ENCODE data around the gene ENG. TPM values are rescaled to one million over a fixed set of nuclear protein-coding genes. Genes with fewer than 3 reads are reported as not detected.
"Not testable (repeated sequence)": the region's sequence is repeated elsewhere in the genome, so short reads cannot be mapped to it uniquely, and the experiment has no call there.

ENG gene
- total and polyA plus RNA-seq, 5 experiments from 2014 or later = 2.1 to 10.2 (median 5.4) TPM

DNA sequence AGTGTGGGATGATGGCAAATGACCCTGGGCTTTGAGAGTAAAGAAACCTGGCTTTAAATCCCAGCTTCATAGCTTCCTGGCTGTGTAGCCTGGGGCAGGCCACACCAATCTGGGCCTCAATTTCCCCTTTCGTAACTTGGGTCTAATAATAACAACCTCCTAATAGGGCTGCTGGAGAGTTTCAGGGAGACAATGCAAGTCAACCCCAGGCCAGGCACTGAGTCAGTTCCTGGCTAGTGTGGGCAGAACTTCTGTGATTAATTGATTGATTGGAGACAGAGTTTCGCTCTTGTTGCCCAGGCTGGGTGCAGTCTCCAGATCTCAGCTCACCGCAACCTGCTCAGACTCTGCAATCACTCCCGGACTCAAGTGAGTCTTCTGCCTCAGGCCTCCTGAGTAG lies 72.7 kb downstream of the ENG start:
- Mint-ChIP-seq H3K27me3 (no peaks in the 10 kb centered on the region), H3K4me1 (peaks cover 29 to 73% (median 60%) of the 10 kb centered on the region in 4 donors), H3K9me3 (no peaks in the 10 kb centered on the region), H3K27ac (peak overlapping the region; percentile 81 to 99 (median 91)), H3K36me3 (peaks cover 0 to 5% (median 4%) of the 10 kb centered on the region in 3 donors), H3K4me3 (peak overlapping the region in 7 of 10 donors; percentile 20 to 62 (median 26))
- no peak for ATAC-seq
- no peak for DNase-seq
- POLR2A ChIA-PET = interaction anchor here (0.9 to 9.1 kb wide), 3 partner anchors 15 to 46 kb away, joined by 5 to 237 read pairs (median 54); partner anchors contain the start of gene TOR2A

DNA sequence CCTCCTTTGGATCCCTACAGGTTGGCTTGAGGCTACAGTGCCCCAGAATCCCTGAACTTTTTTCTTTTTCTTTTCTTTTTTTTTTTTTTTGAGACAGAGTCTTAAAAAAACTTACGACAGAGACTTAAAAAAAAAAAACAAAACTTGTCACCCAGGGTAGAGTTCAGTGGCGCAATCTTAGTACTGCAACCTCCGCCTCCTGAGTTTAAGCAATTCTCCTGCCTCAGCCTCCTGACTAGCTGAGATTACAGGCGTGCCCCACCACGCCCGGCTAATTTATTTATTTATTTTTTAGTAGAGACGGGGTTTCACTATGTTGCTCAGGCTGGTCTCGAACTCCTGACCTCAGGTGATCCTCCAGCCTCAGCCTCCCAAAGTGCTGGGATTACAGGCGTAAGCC lies 73.5 kb downstream of the ENG start:
- H3K27me3 Mint-ChIP-seq, H3K36me3 Mint-ChIP-seq, ATAC-seq, H3K9me3 Mint-ChIP-seq: not testable (repeated sequence)
- POLR2A ChIA-PET = interaction anchor here (0.6 to 9.1 kb wide), 8 partner anchors 15 to 851 kb away, joined by 3 to 237 read pairs (median 6); partner anchors contain the start of gene TOR2A
- peak overlapping the region in 6 of 10 donors; percentile 11 to 100 (median 52) for H3K4me3 Mint-ChIP-seq
- peaks cover 31 to 77% (median 63%) of the 10 kb centered on the region in 4 donors for H3K4me1 Mint-ChIP-seq
- peak in 1 of 10 donors; percentile 38 for DNase-seq
- peak overlapping the region; percentile 86 to 99 (median 94) for H3K27ac Mint-ChIP-seq

DNA sequence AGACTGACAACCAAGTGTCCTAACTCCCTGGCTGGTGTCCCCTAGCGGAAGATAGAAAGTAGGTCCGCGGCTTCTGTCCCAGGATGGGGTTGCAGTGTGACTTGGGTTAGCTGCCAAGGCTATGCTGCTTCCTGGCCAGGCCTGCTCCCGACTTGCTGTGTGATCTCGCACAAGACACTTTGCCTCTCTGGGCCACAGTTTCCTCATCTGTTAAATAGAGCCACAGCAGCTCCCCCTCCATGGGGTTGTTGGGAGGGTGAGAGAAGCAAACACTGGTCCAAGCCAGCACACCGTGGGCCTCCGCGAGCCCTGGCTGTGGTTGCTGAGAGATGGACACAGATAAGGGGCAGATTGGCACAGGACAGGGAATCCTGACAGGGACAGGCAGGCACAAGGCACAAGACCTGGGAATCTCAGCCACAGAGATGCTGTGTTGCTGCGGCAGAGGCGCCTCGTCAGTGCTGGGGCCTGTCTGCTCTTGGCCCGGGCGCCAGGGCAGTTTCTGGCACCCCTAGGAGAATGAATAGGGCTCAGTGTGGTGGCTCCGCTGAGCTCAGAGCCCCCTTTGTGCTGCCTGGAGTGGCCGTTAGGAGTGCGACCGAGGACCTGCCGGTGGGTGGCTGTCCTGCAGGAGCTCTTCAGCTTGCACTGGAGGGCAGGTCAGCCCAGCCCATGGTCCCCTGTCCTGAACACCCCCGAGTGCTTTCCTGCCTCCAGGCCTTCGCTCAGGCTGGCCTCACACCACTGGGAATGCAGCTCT lies 74.2 kb downstream of the ENG start:
- peaks cover 31 to 77% (median 64%) of the 10 kb centered on the region in 4 donors for H3K4me1 Mint-ChIP-seq
- H3K27ac Mint-ChIP-seq = peak overlapping the region; percentile 89 to 99 (median 96)
- H3K36me3 Mint-ChIP-seq = peaks cover 0 to 5% (median 2%) of the 10 kb centered on the region in 3 donors
- ATAC-seq (no peak), DNase-seq (no peak)
- POLR2A ChIA-PET = interaction anchor here (0.6 to 9.1 kb wide), 10 partner anchors 14 to 850 kb away, joined by 3 to 237 read pairs (median 5); partner anchors contain the start of gene TOR2A
- H3K9me3 Mint-ChIP-seq = no peaks in the 10 kb centered on the region
- H3K4me3 Mint-ChIP-seq = peak overlapping the region in 9 of 10 donors; percentile 0 to 100 (median 52)
- H3K27me3 Mint-ChIP-seq = no peaks in the 10 kb centered on the region

- Mint-ChIP-seq H3K27ac (peak overlapping the region; percentile 71 to 99 (median 96)), H3K27me3 (no peaks in the 10 kb centered on the region), H3K36me3 (peaks cover 0 to 7% (median 5%) of the 10 kb centered on the region in 3 donors), H3K4me1 (peaks cover 30 to 79% (median 62%) of the 10 kb centered on the region in 4 donors), H3K4me3 (peak overlapping the region; percentile 90 to 100 (median 98)), H3K9me3 (no peaks in the 10 kb centered on the region)
- POLR2A ChIA-PET = interaction anchor here (0.6 to 9.1 kb wide), 13 partner anchors 13 to 138 kb away, joined by 3 to 237 read pairs (median 4); partner anchors contain the start of genes ST6GALNAC4 and TOR2A
- ATAC-seq (peak; percentile 9 to 29), DNase-seq (no peak)
Measured at GRCh38 chr9:127779136-127779981, 75.1 kb downstream of the ENG start.

DNA sequence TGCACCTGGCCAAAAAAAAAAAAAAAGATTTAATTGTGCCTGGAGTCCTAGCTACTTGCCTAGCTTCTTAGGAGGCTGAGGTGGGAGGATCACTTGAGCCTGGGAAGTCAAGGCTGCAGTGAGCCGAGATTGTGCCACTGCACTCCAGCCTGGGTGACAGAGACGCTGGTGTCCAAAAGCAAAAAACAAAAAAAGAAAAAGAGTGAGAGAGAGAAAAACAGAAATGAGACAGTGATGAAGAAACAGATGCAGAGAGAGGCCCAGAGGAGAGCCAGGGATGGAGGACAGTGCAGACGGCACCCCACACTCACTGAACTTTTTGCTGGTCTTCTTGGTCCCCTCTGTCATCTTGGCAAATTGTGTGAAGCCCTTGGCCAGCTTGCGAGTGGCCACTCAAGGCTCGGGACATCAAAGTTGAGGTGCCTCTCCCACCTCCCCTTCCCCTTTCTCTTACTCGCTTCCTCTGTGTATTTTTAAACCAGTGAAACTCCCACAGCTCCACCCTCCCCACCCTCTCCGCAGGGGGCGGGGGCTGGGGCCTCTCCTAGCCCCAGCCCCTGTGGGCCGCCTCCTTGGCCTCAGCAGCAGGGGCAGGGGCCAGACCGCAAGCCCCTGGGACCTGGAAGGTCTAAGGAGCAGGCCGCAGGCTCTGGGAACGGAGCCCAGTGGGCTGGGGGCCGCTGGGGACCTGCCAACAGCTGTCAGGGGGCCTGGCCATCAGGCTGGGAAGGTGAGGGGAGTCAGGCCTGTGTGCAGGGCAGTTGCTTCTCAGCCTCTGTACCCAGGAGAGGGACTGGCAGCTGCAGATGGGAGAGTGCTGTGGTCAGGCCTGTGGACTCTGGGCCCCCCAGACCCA lies 76.0 kb downstream of the ENG start, which contains the start of gene SH2D3C:
TSS of gene SH2D3C (minus strand) at position 387 of the 856 bp plus-strand sequence. CDS start at position 348, 39 bp downstream.
- H3K9me3 Mint-ChIP-seq = no peaks in the 10 kb centered on the region
- H3K27ac Mint-ChIP-seq = peak within 1 kb of the TSS; percentile 93 to 99 (median 97)
- DNase-seq = peak in 4 of 10 donors; percentile 38 to 45 (median 40)
- H3K36me3 Mint-ChIP-seq = peaks cover 3 to 15% (median 5%) of the 10 kb centered on the region in 3 donors
- POLR2A ChIA-PET = interaction anchor here (0.6 to 9.1 kb wide), 17 partner anchors 12 to 284 kb away, joined by 3 to 237 read pairs (median 3); partner anchors contain the start of gene TOR2A
- H3K4me1 Mint-ChIP-seq = peaks cover 26 to 79% (median 61%) of the 10 kb centered on the region in 4 donors
- H3K4me3 Mint-ChIP-seq = peak within 1 kb of the TSS; percentile 90 to 100 (median 98)
- peak; percentile 22 to 41 for ATAC-seq
- H3K27me3 Mint-ChIP-seq = no peaks in the 10 kb centered on the region

DNA sequence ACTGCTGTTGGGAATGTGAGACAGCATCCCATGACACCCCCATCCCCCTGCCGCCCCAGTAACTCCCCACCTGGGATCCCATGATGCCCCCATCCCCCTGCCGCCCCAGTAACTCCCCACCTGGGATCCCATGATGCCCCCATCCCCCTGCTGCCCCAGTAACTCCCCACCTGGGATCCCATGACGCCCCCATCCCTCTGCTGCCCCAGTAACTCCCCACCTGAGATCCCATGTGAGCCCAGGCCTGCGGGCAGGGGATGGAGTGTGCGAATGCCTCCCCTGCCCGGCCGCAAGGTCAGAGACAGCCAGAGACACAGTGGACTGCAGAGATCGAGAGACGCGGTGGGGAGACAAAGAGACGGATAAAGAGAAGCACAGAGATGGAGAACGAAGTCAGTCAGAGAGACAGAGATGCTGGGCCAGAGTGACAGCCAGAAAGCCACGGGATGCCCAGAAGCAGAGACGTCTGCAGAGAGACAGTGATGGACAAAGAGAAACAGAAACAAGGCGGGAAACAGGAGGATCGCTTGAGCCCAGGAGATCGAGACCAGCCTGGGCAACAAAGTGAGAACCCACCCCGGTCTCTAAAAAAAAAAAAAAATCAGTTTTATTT lies 77.0 kb downstream of the ENG start:
- H3K4me3 Mint-ChIP-seq = peak overlapping the region; percentile 90 to 100 (median 98)

DNA sequence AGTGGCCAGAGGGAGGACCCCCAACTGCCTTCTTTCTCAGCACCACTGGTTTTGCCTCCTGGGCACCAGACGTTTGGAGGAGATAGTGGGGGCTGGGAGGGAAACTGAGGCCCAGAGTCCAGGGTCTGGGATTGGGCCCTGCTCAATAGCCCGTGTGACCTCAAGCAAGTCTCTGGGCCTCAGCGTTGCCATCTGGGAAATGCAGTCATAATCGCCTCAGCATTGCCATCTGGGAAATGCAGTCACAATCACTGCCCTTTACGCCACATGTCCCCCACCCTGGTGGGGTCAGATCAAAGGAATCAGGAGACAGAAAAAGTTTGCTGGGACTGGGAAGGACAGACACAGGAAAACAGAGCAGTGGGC lies 77.6 kb downstream of the ENG start:
- DNase-seq (no peak), ATAC-seq (no peak)
- POLR2A ChIA-PET = interaction anchor here (0.6 to 4.4 kb wide), 12 partner anchors 8 to 211 kb away, joined by 3 to 44 read pairs (median 5); partner anchors contain the start of genes CDK9 and ST6GALNAC4
- Mint-ChIP-seq H3K27ac (peak overlapping the region; percentile 93 to 99 (median 97)), H3K9me3 (no peaks in the 10 kb centered on the region), H3K27me3 (no peaks in the 10 kb centered on the region), H3K36me3 (peaks cover 3 to 25% (median 5%) of the 10 kb centered on the region in 3 donors), H3K4me3 (peak overlapping the region; percentile 90 to 100 (median 98)), H3K4me1 (peaks cover 20 to 74% (median 56%) of the 10 kb centered on the region in 4 donors)

More for the DNA sequence above, 77.0 kb downstream of the ENG start:
- Mint-ChIP-seq H3K9me3 (no peaks in the 10 kb centered on the region), H3K27me3 (no peaks in the 10 kb centered on the region), H3K36me3 (peaks cover 3 to 23% (median 5%) of the 10 kb centered on the region in 3 donors), H3K4me1 (peaks cover 20 to 77% (median 57%) of the 10 kb centered on the region in 4 donors), H3K27ac (peak overlapping the region; percentile 93 to 99 (median 97))
- POLR2A ChIA-PET = interaction anchor here (0.7 to 9.1 kb wide), 5 partner anchors 11 to 285 kb away, joined by 3 to 237 read pairs (median 3); no protein-coding TSS in a partner anchor
- ATAC-seq (no peak), DNase-seq (no peak)

DNA sequence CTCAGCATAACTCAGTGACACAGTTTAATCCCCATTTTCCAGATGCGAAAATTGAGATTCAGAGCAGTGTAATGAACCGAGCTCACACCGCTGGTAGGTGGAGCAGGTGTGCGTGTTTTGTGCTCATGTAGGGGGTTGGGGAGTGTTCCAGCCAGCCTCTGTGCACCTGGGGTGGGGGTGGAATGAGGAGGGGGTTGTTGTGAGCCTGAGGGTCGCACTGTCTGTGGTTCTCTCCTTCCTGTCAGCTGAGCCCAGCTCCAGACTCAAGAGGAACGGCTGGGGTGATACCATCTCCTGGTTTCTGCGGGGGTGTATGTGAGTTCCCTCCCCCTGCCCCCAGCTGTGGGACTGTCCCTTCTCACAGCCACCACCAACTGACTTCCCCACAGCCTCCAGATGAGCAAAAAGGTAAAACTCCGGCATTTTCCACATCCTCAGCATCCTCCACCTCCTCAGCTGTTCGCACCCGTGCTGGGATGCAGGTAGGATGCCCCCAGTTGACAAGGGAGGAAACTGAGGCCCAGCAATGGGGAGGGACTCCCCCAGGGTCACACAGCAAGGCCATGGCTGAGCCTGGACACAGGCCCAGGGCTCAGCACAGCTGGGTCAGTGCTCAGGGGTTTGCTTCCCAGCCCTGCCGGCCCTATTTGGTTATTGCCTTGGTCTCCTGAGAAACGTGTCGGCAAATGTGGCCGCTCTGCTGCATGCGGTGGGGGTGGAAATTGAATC lies 78.1 kb downstream of the ENG start:
- DNase-seq = peak; percentile 58 to 92 (median 78)
- ATAC-seq = peak; percentile 59 to 77
- Mint-ChIP-seq H3K4me1 (peaks cover 18 to 74% (median 59%) of the 10 kb centered on the region in 4 donors), H3K36me3 (peaks cover 3 to 26% (median 5%) of the 10 kb centered on the region in 3 donors), H3K9me3 (no peaks in the 10 kb centered on the region), H3K4me3 (peak overlapping the region; percentile 90 to 100 (median 98)), H3K27ac (peak overlapping the region; percentile 93 to 99 (median 97)), H3K27me3 (no peaks in the 10 kb centered on the region)
- POLR2A ChIA-PET = interaction anchor here (0.6 to 4.4 kb wide), 15 partner anchors 8 to 210 kb away, joined by 3 to 44 read pairs (median 5); partner anchors contain the start of genes CDK9, ST6GALNAC4 and TOR2A

- H3K27me3 Mint-ChIP-seq = no peaks in the 10 kb centered on the region
- ATAC-seq = no peak
- POLR2A ChIA-PET = interaction anchor here (4.4 kb wide), 1 partner anchor 10 kb away, joined by 44 read pairs; the partner anchor contains the start of gene CDK9
- peak overlapping the region in 9 of 10 donors; percentile 74 to 93 (median 88) for H3K27ac Mint-ChIP-seq
- no peaks in the 10 kb centered on the region for H3K9me3 Mint-ChIP-seq
- no peak for DNase-seq
- peak overlapping the region; percentile 25 to 82 (median 40) for H3K4me3 Mint-ChIP-seq
- H3K36me3 Mint-ChIP-seq = peaks cover 3 to 29% (median 5%) of the 10 kb centered on the region in 3 donors
- peaks cover 29 to 77% (median 62%) of the 10 kb centered on the region in 4 donors for H3K4me1 Mint-ChIP-seq
Measured at GRCh38 chr9:127773981-127774380, 80.5 kb downstream of the ENG start.

DNA sequence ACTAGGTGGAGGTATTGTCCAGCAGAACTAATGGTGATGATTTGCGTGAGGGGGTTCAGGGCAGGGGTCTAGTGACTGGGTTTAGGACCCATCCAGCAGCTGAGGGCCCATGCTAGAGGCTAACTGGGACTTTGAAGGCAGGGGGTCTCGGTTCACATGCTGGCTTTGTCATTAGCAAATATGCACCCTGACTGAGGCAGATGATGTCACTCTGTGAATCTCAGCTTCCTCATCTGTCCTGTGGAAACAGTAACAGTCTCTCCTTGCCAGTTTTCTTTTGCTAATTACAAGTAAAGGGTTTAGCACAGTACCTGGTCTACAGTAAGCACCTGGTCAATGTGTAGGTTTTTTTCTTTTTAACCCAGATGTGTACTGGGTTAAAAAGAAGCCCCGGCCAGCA lies 81.2 kb downstream of the ENG start:
- no peak for ATAC-seq
- Mint-ChIP-seq H3K9me3 (no peaks in the 10 kb centered on the region), H3K27ac (peak overlapping the region in 8 of 10 donors; percentile 15 to 93 (median 80)), H3K4me1 (peaks cover 35 to 77% (median 66%) of the 10 kb centered on the region in 4 donors), H3K36me3 (peaks cover 3 to 29% (median 5%) of the 10 kb centered on the region in 3 donors), H3K27me3 (no peaks in the 10 kb centered on the region), H3K4me3 (peak overlapping the region in 3 of 10 donors; percentile 33 to 48 (median 41))
- no peak for DNase-seq
- POLR2A ChIA-PET = interaction anchor here (4.4 kb wide), 1 partner anchor 11 kb away, joined by 44 read pairs; the partner anchor contains the start of gene CDK9
